Measurements from ENCODE around the gene ZNF276. TPM values are rescaled to one million over a fixed set of nuclear protein-coding genes. Genes with fewer than 3 reads are reported as not detected.
"Not testable (repeated sequence)": the region's sequence is repeated elsewhere in the genome, so short reads cannot be mapped to it uniquely, and the experiment has no call there.

Gene ZNF276
- total RNA-seq (2013) = 42.6 TPM
- polyA plus RNA-seq (10 to 100 TPM in 1 of 3 donors, 1 to 10 TPM in 2; 2.2 to 54.5 (median 3.2) TPM), polyA minus RNA-seq (28.0 and 34.7 TPM in 2 replicates), total RNA-seq (21.2 to 103 (median 60.5) reads per million in 11 experiments)

GRCh38 chr16:89720813-89721545 is at the start of gene ZNF276, which contains the start of gene VPS9D1:
Gene ZNF276 (plus strand): TSS chr16:89721537. CDS start chr16:89721641, 104 bp downstream.
Gene VPS9D1 (minus strand): TSS chr16:89720898. CDS start chr16:89720861, 37 bp downstream.
- Histone ChIP-seq H2AFZ (ENCODE audit: insufficient read depth, low read depth, low read length, poor library complexity, severe bottlenecking) (peak within 1 kb of the TSS; percentile 77), H3K36me3 (replicated peaks in 1 of 2; ENCODE audit: control insufficient read depth in 1 of 2, insufficient read depth in 2 of 2, low read length in 2 of 2) (peaks cover 14 to 31% of the 10 kb centered on the region in 2 donors), H3K4me1 (ENCODE audit: control insufficient read depth in 1 of 2, insufficient read depth in 2 of 2, low read length in 2 of 2) (peaks cover 45 to 57% of the 10 kb centered on the region in 2 donors), H4K20me1 (ENCODE audit: insufficient read depth, low read length) (peaks cover 42% of the 10 kb centered on the region), H3K4me2 (replicated peaks; ENCODE audit: extremely low read depth, low read length, poor library complexity, severe bottlenecking) (peak within 1 kb of the TSS; percentile 99), H3K27me3 (ENCODE audit: control insufficient read depth in 2 of 2, insufficient read depth in 2 of 2, low read length in 2 of 2) (no peaks in the 10 kb centered on the region), H3K9ac (ENCODE audit: insufficient read depth, low read length, poor library complexity, severe bottlenecking) (peak within 1 kb of the TSS; percentile 92), H3K79me2 (ENCODE audit: insufficient read depth, low read length) (peaks cover 52% of the 10 kb centered on the region), H3K27ac (ENCODE audit: low read depth in 1 of 2, low read length in 2 of 2) (peak within 1 kb of the TSS; percentile 92), H3K9me3 (replicated peaks in 1 of 2; ENCODE audit: control insufficient read depth in 1 of 2, insufficient read depth in 1 of 2, low read length in 2 of 2) (no peaks in the 10 kb centered on the region), H3K4me3 (replicated peaks in 1 of 3; ENCODE audit: low read depth in 2 of 3, low read length in 3 of 3) (peak within 1 kb of the TSS; percentile 51 to 97 (median 64))
- peak within 1 kb of the TSS; percentile 96 to 99 (median 98) for H3K27ac Mint-ChIP-seq
- intact Hi-C loops (cut with micrococcal nuclease) = loop anchor here (2.0 to 5.0 kb wide), 3 partner anchors 40 to 159 kb away; partner anchors contain the start of gene RPL13 (in 1 of the 2)
- H3K4me3 Mint-ChIP-seq = peak within 1 kb of the TSS; percentile 91 to 94
- no peak for TF ChIP-seq CTCF (IDR thresholded peaks at IDR 0.05)
- H3K36me3 Mint-ChIP-seq = peaks cover 19 to 41% of the 10 kb centered on the region in 2 donors
- peaks cover 51% of the 10 kb centered on the region for H3K4me1 Mint-ChIP-seq
- peak; percentile 61 to 64 (median 61) for DNase-seq
- no peaks in the 10 kb centered on the region for H3K9me3 Mint-ChIP-seq
- H3K27me3 Mint-ChIP-seq (ENCODE audit: low read depth in 3 of 3) = no peaks in the 10 kb centered on the region
- under 1% methylated on average over 103 of the region's 103 CpGs for WGBS (ENCODE audit: insufficient coverage)

GRCh38 chr16:89671565-89671964 is 49.8 kb upstream of the ZNF276 start:
- not testable (repeated sequence) for H3K4me1 ChIP-seq (ENCODE audit: control insufficient read depth in 1 of 2, insufficient read depth in 2 of 2, low read length in 2 of 2)

More at GRCh38 chr16:89671565-89671964, 49.8 kb upstream of the ZNF276 start:
- H3K4me3 ChIP-seq (replicated peaks in 1 of 3; ENCODE audit: low read depth in 2 of 3, low read length in 3 of 3); H4K20me1 ChIP-seq (ENCODE audit: insufficient read depth, low read length); H3K4me2 ChIP-seq (replicated peaks; ENCODE audit: extremely low read depth, low read length, poor library complexity, severe bottlenecking); H3K27me3 Mint-ChIP-seq (ENCODE audit: low read depth in 3 of 3); H3K9me3 ChIP-seq (replicated peaks in 1 of 2; ENCODE audit: control insufficient read depth in 1 of 2, insufficient read depth in 1 of 2, low read length in 2 of 2); H2AFZ ChIP-seq (ENCODE audit: insufficient read depth, low read depth, low read length, poor library complexity, severe bottlenecking); H3K27ac Mint-ChIP-seq; H3K36me3 Mint-ChIP-seq; H3K4me3 Mint-ChIP-seq; H3K27ac ChIP-seq (ENCODE audit: low read depth in 1 of 2, low read length in 2 of 2); H3K79me2 ChIP-seq (ENCODE audit: insufficient read depth, low read length); intact Hi-C loops (cut with micrococcal nuclease); DNase-seq; H3K27me3 ChIP-seq (ENCODE audit: control insufficient read depth in 2 of 2, insufficient read depth in 2 of 2, low read length in 2 of 2); H3K9ac ChIP-seq (ENCODE audit: insufficient read depth, low read length, poor library complexity, severe bottlenecking); H3K36me3 ChIP-seq (replicated peaks in 1 of 2; ENCODE audit: control insufficient read depth in 1 of 2, insufficient read depth in 2 of 2, low read length in 2 of 2): not testable (repeated sequence)
- H3K9me3 Mint-ChIP-seq = peaks cover 4 to 20% (median 8%) of the 10 kb centered on the region in 7 donors
- H3K4me1 Mint-ChIP-seq = peaks cover 12% of the 10 kb centered on the region
- 100% methylated on average over 1 of the region's 4 CpGs for WGBS (ENCODE audit: insufficient coverage)

Data from CD14-positive monocyte (primary cell).